H1 (cell line): ENCODE data around the gene PAX5. TPM values are rescaled to one million over a fixed set of nuclear protein-coding genes. Genes with fewer than 3 reads are reported as not detected.

Experiments
- CBX5 ChIP-seq: fragments of 300-800, 300-1000 bp; sonication (generic); IDR thresholded peaks from 2 replicates; pipeline ENCODE4 v1.7.1; 2016; ENCODE audit warnings: antibody characterized with exemption, low read length, low read depth
- E2F6 ChIP-seq: IDR thresholded peaks from 2 replicates; pipeline ENCODE4 v1.6.1; 2012; ENCODE audit warnings: inconsistent platforms
- GTF2F1 ChIP-seq: IDR thresholded peaks from 2 replicates; pipeline ENCODE4 v1.6.1; 2012; ENCODE audit warnings: low read depth, low read length, improper control_type of control experiment, borderline replicate concordance
- HDAC6 ChIP-seq: IDR thresholded peaks from one replicate; pipeline ENCODE4 v1.7.1; 2012; ENCODE audit warnings: low read depth, mild to moderate bottlenecking, inconsistent platforms, low read length, moderate library complexity
- POU5F1 ChIP-seq: IDR thresholded peaks from 2 replicates; pipeline ENCODE4 v1.6.1; 2011; ENCODE audit warnings: low read depth, mild to moderate bottlenecking, low read length, moderate library complexity
- polyA plus RNA-seq, 7 experiments: library from polyadenylated mRNA; depleted of rRNA in 3 of 7; stranded (reverse) in 5 of 7; unstranded in 2 of 7; fragments of >200 nt in 5 of 7; fragments of 200-250 nt in 2 of 7; gene quantifications; 1 replicate in 5 of 7; 2 replicates in 1 of 7; 4 replicates in 1 of 7; pipeline versions ENCODE4 v1.2.1 to v1.2.3, GENCODE V29; 2011 to 2013; ENCODE audit warnings: missing spikeins in 2 of 7, mixed read lengths in 2 of 7
- total RNA-seq: library from RNA; stranded (reverse); fragmentation: NEBNext Ultra II Directional; extraction: Animal tissue kit (Norgen Biotek cat#: 25700); gene quantifications from 2 replicates; pipeline ENCODE4 v1.2.1, GENCODE V29; 2021
- TF ChIP-seq, protein P1 (sequence below): IDR thresholded peaks from 2 replicates; pipeline ENCODE4 v1.6.1; 2011; ENCODE audit warnings: low read depth, mild to moderate bottlenecking, low read length; ENCODE audit not compliant: insufficient read depth

Gene PAX5
- total and polyA plus RNA-seq, 2 of the 8 experiments (the other 6 are each of a cell fraction or from before 2014, with no cell fraction given), result 0.29 to 0.43 TPM

- TF ChIP-seq GTF2F1, result no peak
- peak; percentile 41; the same call in 1 of the 2 replicates for TF ChIP-seq E2F6
- no peak for TF ChIP-seq POU5F1
- TF ChIP-seq, protein P1, sequence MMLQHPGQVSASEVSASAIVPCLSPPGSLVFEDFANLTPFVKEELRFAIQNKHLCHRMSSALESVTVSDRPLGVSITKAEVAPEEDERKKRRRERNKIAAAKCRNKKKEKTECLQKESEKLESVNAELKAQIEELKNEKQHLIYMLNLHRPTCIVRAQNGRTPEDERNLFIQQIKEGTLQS, result no peak
- TF ChIP-seq HDAC6, result no peak
- no peak for TF ChIP-seq CBX5
- TF ChIP-seq, all 59 proteins: peak for 6
Observed at GRCh38 chr9:37029304-37029775, 4.7 kb downstream of the PAX5 start (continued).
